HepG2 (cell line): ENCODE measurements around the gene LGALS9. TPM values are rescaled to one million over a fixed set of nuclear protein-coding genes. Genes with fewer than 3 reads are reported as not detected.
A peak's percentile ranks its signal among the peaks of the same experiment; 100 is the strongest.

Source experiments
- ATAC-seq: fragments of 200-7000 bp; cut with Tn5 transposase; 3 replicates; pipeline ENCODE4 v1.9.1; 2020; ENCODE audit warnings: mild to moderate bottlenecking, moderate library complexity
- BruUV-seq: library from RNA; stranded (reverse); fragments of 400-500 nt; replicated peaks from 2 replicates; lab custom pipeline; 2021; lab: Mats Ljungman, UMichigan
- CTCF ChIA-PET: fragments of 300-600 bp; formaldehyde crosslinking; extraction: SDS; loops from one replicate; lab custom pipeline; 2021; ENCODE audit warnings: low total read pairs, inconsistent platforms, low intra/inter-chr PET ratio; lab: Yijun Ruan, JAX
- POLR2A ChIA-PET: fragments of 350-600 bp; sonication (Branson Sonifier 250); formaldehyde crosslinking; loops from one replicate; lab custom pipeline; 2020; ENCODE audit warnings: antibody characterized with exemption, inconsistent platforms; lab: Yijun Ruan, JAX
- DNase-seq: peaks from one replicate; pipeline ENCODE4 v3.0.0-alpha.2; 2015; ENCODE audit warnings: low spot score
- FAIRE-seq: peaks from 3 replicates; lab custom pipeline; 2011; peaks lifted over from hg19 to GRCh38; lab: Jason Lieb, UNC
- H2AFZ ChIP-seq: one replicate; pipeline ENCODE4 v1.6.1; 2011; ENCODE audit warnings: low read length, inconsistent platforms
- H3K27ac ChIP-seq: fragments of 300-600 bp; 3 replicates; pipeline ENCODE4 v1.8.0; 2011; ENCODE audit warnings: mixed run types, mild to moderate bottlenecking, mixed read lengths, low read length, inconsistent platforms; ENCODE audit not compliant: insufficient read depth; ENCODE audit errors: extremely low read length
- H3K27me3 ChIP-seq, 2 experiments: fragments of 200-600 bp in 1 of 2; 2 replicates in 1 of 2; 3 replicates in 1 of 2; pipeline versions ENCODE4 v1.6.0 to v1.8.0; 2011; ENCODE audit warnings: low read length in 2 of 2, mild to moderate bottlenecking in 2 of 2, moderate library complexity in 2 of 2, inconsistent platforms in 1 of 2; ENCODE audit not compliant: insufficient read depth in 2 of 2, control insufficient read depth in 1 of 2
- H3K36me3 ChIP-seq, 2 experiments: fragments of 200-600 bp in 1 of 2; replicated peaks in 1 of 2; 2 replicates in 1 of 2; 3 replicates in 1 of 2; pipeline versions ENCODE4 v1.5.1 to v1.8.0; 2011; ENCODE audit warnings: low read length in 2 of 2, inconsistent platforms in 1 of 2; ENCODE audit not compliant: insufficient read depth in 2 of 2, control insufficient read depth in 1 of 2
- H3K4me1 ChIP-seq: 2 replicates; pipeline ENCODE4 v1.5.1; 2012; ENCODE audit warnings: low read length, inconsistent platforms; ENCODE audit not compliant: insufficient read depth
- H3K4me2 ChIP-seq: 2 replicates; pipeline ENCODE4 v1.6.0; 2011; ENCODE audit warnings: low read depth, low read length, inconsistent platforms
- H3K4me3 ChIP-seq, 3 experiments: fragments of 200-600 bp in 1 of 3; sonication (generic), shearing (Covaris generic) in 1 of 3; replicated peaks in 1 of 3; 2 replicates each; pipeline ENCODE4 v1.5.1; 2011 to 2016; ENCODE audit warnings: low read length in 3 of 3, inconsistent platforms in 2 of 3, low read depth in 2 of 3, mild to moderate bottlenecking in 2 of 3, control low read depth in 1 of 3, mixed read lengths in 1 of 3; ENCODE audit not compliant: insufficient read depth in 1 of 3
- H3K79me2 ChIP-seq: one replicate; pipeline ENCODE4 v1.6.1; 2011; ENCODE audit warnings: low read length, inconsistent platforms; ENCODE audit not compliant: insufficient read depth
- H3K9ac ChIP-seq: 2 replicates; pipeline ENCODE4 v1.6.0; 2011; ENCODE audit warnings: mild to moderate bottlenecking, low read depth, low read length, inconsistent platforms; ENCODE audit not compliant: insufficient read depth
- H3K9me3 ChIP-seq: 2 replicates; pipeline ENCODE4 v1.5.1; 2012; ENCODE audit warnings: mild to moderate bottlenecking, low read length
- H4K20me1 ChIP-seq: 2 replicates; pipeline ENCODE4 v1.6.0; 2011; ENCODE audit warnings: inconsistent platforms, mild to moderate bottlenecking, low read length, moderate library complexity; ENCODE audit not compliant: insufficient read depth
- STAG1 ChIP-seq: sonication (generic); formaldehyde crosslinking; IDR thresholded peaks from 2 replicates; pipeline ENCODE4 v1.4.0; 2020; ENCODE audit warnings: missing genetic modification reagents
- ZNF484 ChIP-seq: sonication (generic); formaldehyde crosslinking; IDR thresholded peaks from 2 replicates; pipeline ENCODE4 v1.5.1; 2020; ENCODE audit warnings: mild to moderate bottlenecking, low read depth, missing genetic modification reagents, borderline replicate concordance
- WGBS: methylation state at CpG from one replicate; pipeline ENCODE4 v1.1.6; 2017; ENCODE audit warnings: low lambda C conversion rate; 5-methylcytosine and 5-hydroxymethylcytosine counted together
- in situ Hi-C: cut with HindIII; loops from 2 replicates; pipeline ENCODE4 v1.10.0; 2017; ENCODE audit warnings: low pct_unique_long_range_greater_than_20kb; ENCODE audit not compliant: extremely low pct_ligation_motif_present
- intact Hi-C: fragments of 100-400 bp; cut with micrococcal nuclease; formaldehyde crosslinking; loops from one replicate; pipeline ENCODE4 v1.10.0; 2022; ENCODE audit not compliant: unreplicated experiment
- polyA plus RNA-seq, 8 experiments: library from polyadenylated mRNA; depleted of rRNA in 3 of 8; stranded (reverse) in 7 of 8; unstranded in 1 of 8; fragments of >200 nt; fragmentation: Illumina TruSeq in 4 of 8; extraction: Trizol in 4 of 8; gene quantifications; 2 replicates each; pipeline versions ENCODE4 v1.2.1 to v1.2.3, GENCODE V29; 2011 to 2016; ENCODE audit warnings: low read depth in 4 of 8, missing spikeins in 1 of 8, mixed read lengths in 1 of 8; ENCODE audit not compliant: insufficient read depth in 1 of 8
- total RNA-seq, 5 experiments: library from RNA; depleted of rRNA; stranded (reverse); fragments of >200 nt; fragmentation: Illumina TruSeq; extraction: Trizol; gene quantifications; 2 replicates each; pipeline ENCODE4 v1.2.3, GENCODE V29; 2016; ENCODE audit warnings: low read depth in 1 of 5
- TF ChIP-seq, protein P1 (sequence below): sonication (generic); formaldehyde crosslinking; IDR thresholded peaks from 2 replicates; pipeline ENCODE4 v1.5.0; 2020; ENCODE audit warnings: mild to moderate bottlenecking, missing genetic modification reagents, moderate library complexity
- TF ChIP-seq, protein P2 (sequence below): sonication (generic); formaldehyde crosslinking; IDR thresholded peaks from 2 replicates; pipeline ENCODE4 v1.4.0; 2020; ENCODE audit warnings: missing genetic modification reagents, mild to moderate bottlenecking, borderline replicate concordance

The LGALS9 gene
- total and polyA plus RNA-seq, 2 of the 13 experiments (the other 11 are each of a cell fraction or from before 2014, with no cell fraction given): 0.40 to 1.4 TPM

DNA sequence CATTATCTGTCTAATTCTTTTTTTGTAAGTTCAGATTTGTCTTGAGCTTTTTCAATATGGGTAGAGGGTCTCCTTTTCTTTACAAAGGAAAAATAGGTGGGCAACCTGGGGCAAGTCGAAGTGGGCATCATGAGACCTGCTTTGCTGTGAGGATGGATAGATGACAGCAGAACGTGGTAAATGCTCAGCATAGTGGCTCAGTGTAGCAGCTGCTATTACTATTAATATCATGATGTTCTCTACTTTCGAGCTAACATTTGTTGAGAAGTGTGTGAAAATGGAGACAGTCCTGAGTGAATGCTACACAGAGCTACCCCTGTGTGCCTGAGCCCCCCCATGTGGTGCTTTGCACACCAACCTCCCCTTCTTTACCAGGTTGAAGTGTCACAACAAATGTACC lies 39.0 kb upstream of the LGALS9 start:
- no peak for TF ChIP-seq ZNF484
- H3K79me2 ChIP-seq: no peaks in the 10 kb centered on the region
- WGBS: 92% methylated on average over 3 of the region's 3 CpGs
- CTCF ChIA-PET: no interaction called here
- DNase-seq (no peak), ATAC-seq (no peak), FAIRE-seq (no peak)
- no peak overlapping the region for H3K4me3 ChIP-seq
- BruUV-seq: no TSS peak
- H3K36me3 ChIP-seq: peaks cover 7 to 58% of the 10 kb centered on the region in 2 experiments
- H2AFZ ChIP-seq: no peak overlapping the region
- H3K9ac ChIP-seq: no peak overlapping the region
- in situ Hi-C loops (loop anchor here (10.0 kb wide), 3 partner anchors 57 to 357 kb away; no protein-coding TSS in a partner anchor), intact Hi-C loops (no loop called here)
- H3K4me1 ChIP-seq: no peaks in the 10 kb centered on the region
- no peak overlapping the region for H3K27ac ChIP-seq
- no peaks in the 10 kb centered on the region for H4K20me1 ChIP-seq
- POLR2A ChIA-PET: no interaction called here
- H3K4me2 ChIP-seq: no peak overlapping the region
- no peaks in the 10 kb centered on the region for H3K9me3 ChIP-seq
- H3K27me3 ChIP-seq: no peaks in the 10 kb centered on the region

DNA sequence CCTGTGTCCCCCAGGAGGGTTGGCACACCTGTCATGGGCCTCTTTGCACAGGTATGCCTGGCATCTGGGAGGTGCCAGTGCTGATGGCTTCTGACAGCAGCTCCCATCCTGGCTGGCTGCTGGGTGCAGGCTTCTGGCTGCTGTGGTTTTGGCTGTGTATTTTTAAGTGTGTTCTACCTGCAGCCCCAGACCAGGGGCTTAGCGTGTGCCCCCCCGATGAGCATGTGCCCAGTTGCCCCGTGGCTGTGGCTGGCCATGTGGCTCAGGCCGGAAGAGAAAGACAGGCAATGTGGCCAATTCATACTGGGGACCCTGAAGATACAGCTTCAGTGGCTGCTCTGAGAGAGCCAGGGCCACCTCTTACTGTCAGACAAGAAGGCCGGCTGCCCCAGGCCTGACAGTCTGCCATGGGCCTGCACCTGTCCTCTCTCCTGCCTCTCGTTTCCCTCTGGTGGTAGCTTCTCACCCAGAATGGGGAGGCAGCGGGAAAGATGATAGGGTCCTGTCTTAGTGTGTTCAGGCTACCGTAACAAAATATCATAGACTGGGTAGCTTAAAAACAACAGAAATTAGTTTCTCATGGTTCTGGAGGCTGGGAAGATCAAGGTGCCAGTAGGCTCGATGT lies 37.6 kb upstream of the LGALS9 start:
- Histone ChIP-seq H3K9me3 (no peaks in the 10 kb centered on the region), H3K4me1 (no peaks in the 10 kb centered on the region), H3K4me3 (no peak overlapping the region), H3K4me2 (no peak overlapping the region), H3K27me3 (no peaks in the 10 kb centered on the region), H3K36me3 (peaks cover 15 to 55% of the 10 kb centered on the region in 2 experiments), H4K20me1 (no peaks in the 10 kb centered on the region), H3K9ac (no peak overlapping the region), H2AFZ (no peak overlapping the region), H3K79me2 (no peaks in the 10 kb centered on the region)
- no peak for DNase-seq
- BruUV-seq: no TSS peak
- in situ Hi-C loops: loop anchor here (10.0 kb wide), 3 partner anchors 59 to 359 kb away; no protein-coding TSS in a partner anchor
- ChIA-PET CTCF (no interaction called here), POLR2A (no interaction called here)
- intact Hi-C loops: no loop called here
- WGBS: 100% methylated on average over 4 of the region's 9 CpGs
- peak; percentile 32; the same call in 1 of the 3 replicates for ATAC-seq
- TF ChIP-seq, protein P1, sequence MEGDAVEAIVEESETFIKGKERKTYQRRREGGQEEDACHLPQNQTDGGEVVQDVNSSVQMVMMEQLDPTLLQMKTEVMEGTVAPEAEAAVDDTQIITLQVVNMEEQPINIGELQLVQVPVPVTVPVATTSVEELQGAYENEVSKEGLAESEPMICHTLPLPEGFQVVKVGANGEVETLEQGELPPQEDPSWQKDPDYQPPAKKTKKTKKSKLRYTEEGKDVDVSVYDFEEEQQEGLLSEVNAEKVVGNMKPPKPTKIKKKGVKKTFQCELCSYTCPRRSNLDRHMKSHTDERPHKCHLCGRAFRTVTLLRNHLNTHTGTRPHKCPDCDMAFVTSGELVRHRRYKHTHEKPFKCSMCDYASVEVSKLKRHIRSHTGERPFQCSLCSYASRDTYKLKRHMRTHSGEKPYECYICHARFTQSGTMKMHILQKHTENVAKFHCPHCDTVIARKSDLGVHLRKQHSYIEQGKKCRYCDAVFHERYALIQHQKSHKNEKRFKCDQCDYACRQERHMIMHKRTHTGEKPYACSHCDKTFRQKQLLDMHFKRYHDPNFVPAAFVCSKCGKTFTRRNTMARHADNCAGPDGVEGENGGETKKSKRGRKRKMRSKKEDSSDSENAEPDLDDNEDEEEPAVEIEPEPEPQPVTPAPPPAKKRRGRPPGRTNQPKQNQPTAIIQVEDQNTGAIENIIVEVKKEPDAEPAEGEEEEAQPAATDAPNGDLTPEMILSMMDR: peak; percentile 24; the same call in 1 of the 2 replicates
- TF ChIP-seq STAG1 (CRISPR knock-in tag): peak; percentile 25
- TF ChIP-seq, protein P2, sequence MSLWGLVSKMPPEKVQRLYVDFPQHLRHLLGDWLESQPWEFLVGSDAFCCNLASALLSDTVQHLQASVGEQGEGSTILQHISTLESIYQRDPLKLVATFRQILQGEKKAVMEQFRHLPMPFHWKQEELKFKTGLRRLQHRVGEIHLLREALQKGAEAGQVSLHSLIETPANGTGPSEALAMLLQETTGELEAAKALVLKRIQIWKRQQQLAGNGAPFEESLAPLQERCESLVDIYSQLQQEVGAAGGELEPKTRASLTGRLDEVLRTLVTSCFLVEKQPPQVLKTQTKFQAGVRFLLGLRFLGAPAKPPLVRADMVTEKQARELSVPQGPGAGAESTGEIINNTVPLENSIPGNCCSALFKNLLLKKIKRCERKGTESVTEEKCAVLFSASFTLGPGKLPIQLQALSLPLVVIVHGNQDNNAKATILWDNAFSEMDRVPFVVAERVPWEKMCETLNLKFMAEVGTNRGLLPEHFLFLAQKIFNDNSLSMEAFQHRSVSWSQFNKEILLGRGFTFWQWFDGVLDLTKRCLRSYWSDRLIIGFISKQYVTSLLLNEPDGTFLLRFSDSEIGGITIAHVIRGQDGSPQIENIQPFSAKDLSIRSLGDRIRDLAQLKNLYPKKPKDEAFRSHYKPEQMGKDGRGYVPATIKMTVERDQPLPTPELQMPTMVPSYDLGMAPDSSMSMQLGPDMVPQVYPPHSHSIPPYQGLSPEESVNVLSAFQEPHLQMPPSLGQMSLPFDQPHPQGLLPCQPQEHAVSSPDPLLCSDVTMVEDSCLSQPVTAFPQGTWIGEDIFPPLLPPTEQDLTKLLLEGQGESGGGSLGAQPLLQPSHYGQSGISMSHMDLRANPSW (CRISPR knock-in tag): no peak
- TF ChIP-seq, all 625 proteins: peak for 2
- FAIRE-seq: no peak
- no peak overlapping the region for H3K27ac ChIP-seq
